Stimulated activated CD8-positive, alpha-beta memory T cell treated with anti-CD3 and anti-CD28 coated beads, Interleukin-15, amount 100 ng/mL, for 4 hours (primary cell): ENCODE results near the gene SOCS3.

Experiments
- DNase-seq, 2 donors: peaks; one replicate each; pipeline ENCODE4 v3.0.0-alpha.2; 2020; ENCODE audit warnings: low read depth in 2 of 2

The SOCS3 gene

GRCh38 chr17:78359997-78360370, at the start of gene SOCS3:
TSS of gene SOCS3 (minus strand) at chr17:78360077. CDS start at chr17:78359095, 982 bp downstream.
- peak; percentile 91 to 96 for DNase-seq

- no peak for DNase-seq
Measured at GRCh38 chr17:78409191-78409928, 49.5 kb upstream of the SOCS3 start.

DNA sequence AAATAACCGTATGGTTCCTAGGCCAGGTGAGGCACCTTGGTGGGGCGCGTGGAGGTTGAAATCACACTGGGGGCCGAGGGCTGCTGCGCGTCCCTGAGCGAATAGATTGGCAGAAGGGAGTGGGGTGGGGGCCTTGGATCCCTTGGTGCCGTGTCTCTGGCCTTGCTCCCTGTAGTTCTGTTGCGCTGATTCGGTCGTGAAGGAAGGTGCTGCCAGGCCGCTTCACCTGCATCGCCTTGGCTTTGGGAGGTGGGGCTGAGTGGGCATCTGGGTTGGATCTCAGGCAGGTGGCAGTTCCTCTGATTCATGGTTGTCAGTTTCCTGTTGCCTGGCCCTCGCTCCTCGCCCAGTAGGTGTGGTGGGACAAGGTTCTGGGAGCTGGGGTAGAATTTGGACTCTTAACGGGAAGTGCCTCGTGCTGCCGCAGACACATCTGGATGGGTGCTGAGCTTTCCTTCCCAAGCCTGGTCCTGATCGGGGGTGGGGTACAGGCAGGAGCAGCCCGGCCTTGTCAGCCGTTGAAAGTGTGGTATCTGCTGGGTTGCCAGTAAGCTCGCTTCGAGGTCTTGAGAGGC, 48.7 kb upstream of the SOCS3 start:
- no peak for DNase-seq

DNA sequence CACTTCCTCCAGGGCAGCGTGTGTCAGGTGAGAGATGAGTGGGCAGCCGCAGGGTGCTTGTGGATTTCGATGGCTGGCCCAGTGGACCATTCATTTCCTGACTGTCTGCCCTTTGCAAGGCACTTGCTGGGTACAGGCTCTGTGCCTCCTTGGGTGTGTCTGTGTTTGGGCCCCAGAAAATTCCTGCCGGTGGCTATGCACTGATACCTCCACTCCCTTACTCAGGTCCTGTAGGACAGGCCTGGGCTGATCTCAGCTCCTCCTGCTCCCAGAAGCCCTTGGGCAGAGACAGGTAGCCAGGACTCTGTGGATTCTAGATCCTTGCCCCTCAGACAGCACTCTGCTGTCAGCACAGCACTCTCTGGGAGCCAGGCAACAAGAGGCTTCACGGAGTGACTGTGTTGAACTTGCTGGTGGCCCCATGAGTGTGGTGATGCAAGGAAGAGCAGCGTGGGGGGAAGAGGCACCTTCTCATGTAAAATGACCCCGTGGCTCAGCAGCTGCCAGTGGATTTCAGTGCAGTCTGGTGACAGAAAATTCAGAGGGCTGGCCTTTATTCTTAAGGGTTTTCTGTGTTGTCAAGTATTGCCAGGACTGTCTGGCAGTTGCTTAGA, 47.6 kb upstream of the SOCS3 start:
- no peak for DNase-seq

DNA sequence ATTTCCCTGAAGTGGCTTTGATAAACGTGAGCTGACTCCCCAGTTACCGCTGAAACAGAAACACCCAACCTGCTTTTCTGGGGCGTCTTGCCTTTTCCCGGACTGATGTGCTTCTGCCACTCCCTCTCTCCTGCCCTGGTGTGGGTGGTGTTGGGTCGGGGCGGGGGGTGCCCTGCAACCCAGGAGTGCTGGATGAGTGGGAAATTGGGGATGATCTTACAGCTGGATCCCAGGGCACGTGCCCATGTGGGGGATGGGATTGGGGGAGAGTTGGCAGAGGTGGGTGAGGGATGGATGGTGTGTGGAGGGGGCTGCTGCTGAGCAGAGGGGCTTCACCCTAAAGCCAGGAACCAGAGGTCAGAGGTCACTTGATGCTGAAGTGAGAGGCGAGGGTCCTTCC, 47.0 kb upstream of the SOCS3 start:
- DNase-seq, result no peak

- DNase-seq, result no peak
Measured at GRCh38 chr17:78406396-78406795, 46.5 kb upstream of the SOCS3 start.

DNA sequence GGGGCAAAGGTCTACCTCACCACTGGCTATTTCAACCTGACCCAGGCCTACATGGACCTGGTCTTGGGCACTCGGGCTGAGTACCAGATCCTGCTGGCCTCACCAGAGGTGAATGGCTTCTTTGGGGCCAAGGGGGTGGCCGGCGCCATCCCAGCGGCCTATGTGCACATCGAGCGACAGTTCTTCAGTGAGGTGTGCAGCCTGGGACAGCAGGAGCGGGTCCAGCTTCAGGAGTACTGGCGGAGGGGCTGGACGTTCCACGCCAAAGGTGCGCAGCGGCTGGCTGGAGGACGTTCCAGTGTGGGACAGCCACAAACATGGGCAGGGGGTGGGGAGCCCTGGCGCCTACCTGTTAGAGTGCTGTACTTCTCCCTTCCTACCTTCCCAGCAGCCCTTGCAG, 43.9 kb upstream of the SOCS3 start:
- DNase-seq, result no peak

- no peak for DNase-seq
Measured at GRCh38 chr17:78401891-78402290, 42.0 kb upstream of the SOCS3 start.

GRCh38 chr17:78401246-78401645, 41.4 kb upstream of the SOCS3 start:
- DNase-seq, result no peak

- DNase-seq, result no peak
Measured at GRCh38 chr17:78400581-78401240, 40.8 kb upstream of the SOCS3 start.

GRCh38 chr17:78399693-78400144, 39.8 kb upstream of the SOCS3 start:
- no peak for DNase-seq

DNA sequence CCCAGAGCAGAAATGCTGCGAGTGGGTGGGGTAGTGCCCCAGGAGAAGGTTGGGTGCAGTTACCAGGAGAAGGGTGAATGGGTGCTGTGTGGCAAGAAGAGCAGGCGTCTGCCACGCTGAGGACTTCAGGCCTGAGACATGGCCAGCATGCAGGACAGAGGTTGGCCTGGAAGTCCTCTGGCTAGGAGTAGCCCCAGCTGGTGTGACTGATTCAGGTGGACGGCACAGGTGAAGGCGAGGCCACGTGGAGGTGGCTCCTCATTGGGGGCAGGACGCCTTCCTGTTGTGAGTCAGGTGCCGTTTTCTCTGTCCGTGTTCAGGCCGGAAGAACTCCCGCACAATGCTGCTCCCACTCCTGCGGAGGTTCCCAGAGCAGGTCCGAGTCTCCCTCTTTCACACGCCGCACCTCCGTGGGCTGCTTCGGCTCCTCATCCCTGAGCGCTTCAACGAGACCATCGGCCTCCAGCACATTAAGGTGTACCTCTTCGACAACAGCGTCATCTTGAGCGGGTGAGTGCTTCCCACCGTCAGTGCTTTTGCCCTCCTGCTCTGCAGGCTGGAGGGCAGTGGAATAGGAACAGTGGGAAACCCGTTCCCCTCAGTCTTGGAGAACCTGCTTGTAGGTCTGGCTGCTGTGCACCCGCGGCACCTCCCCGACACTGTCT, 39.3 kb upstream of the SOCS3 start:
- DNase-seq, result no peak

- no peak for DNase-seq
Measured at GRCh38 chr17:78398390-78398789, 38.5 kb upstream of the SOCS3 start.

DNA sequence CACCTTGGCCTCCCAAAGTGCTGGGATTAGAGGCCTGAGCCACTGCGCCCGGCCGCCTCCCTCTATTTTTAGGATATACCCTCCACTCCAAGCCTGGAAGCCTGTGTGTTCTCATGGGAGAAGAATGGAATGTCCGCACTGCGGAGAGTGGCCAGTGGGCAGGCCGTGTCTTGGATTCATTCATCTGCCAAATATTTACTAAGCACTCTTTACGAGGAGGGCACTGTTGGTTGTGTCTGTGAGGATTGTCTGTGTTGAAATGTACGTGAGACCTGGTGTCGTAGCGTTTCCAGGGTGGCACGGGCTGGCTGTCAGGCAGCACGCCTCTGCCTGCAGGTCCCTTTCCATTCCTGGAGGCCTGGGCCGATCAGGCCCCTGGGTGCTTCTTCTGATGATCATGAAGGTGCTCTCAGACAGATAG, 37.8 kb upstream of the SOCS3 start:
- no peak for DNase-seq

DNA sequence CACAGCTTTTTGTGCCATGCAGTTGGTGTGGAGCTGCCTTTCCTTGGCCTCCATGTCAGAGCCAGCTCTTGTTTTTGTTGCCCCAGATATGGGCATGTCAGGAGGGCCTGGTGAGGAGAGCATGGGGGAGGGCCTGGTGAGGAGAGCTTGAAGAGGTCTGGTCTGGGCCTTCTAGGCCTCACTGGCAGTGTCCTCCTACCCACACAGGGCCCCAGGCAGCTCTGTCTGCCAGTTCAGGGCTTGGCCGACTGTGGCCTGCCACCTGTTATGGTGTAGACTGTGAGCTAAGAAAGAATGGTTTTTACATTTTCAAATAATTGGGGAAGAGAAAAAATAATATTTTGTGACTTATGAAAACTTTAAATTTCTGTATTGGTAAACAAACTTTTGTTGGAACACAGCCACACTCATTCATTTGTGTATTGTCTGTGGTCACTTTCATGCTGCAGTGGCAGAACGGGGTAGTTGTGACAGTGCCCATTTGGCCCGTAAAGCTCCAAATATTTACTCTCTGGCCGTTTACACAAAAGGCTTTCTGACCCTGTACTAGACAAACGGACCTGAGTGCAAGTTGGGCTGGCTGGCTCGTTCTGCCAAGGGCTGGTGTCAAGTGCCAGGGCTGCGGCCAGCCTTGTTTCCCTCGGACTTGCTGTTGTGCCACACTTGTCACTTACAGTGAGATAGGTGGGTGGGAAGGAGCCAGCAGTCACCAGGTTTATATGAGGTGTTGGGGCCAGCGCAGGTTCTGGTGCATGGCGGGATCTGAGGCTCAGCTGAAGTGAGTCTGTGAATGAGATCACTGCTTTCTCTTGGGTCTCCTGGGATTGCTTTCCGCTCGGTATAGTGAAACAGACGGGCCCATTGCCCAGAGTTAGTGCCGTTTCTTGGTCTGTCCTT, 36.8 kb upstream of the SOCS3 start:
- no peak for DNase-seq

DNA sequence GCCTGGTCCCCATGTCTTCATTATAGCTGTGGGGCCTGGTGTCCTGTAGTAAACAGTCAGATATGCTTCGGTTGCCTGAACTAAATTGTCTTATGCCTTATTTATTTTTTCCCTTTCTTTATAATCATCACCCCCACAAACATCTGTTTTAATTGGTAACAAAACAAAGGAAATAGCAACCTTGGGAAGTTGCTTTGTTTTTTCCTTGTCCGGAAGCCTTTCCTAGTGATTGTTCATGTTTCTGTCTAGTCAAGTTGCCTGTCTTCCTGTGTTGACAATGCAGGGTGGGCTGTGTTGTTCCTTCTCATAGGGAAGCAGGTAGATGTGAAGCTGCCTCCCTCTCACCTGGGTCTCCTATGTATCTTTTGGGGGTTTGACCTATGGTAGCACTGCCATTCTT, 35.3 kb upstream of the SOCS3 start:
- no peak for DNase-seq

- no peak for DNase-seq
Measured at GRCh38 chr17:78394209-78394608, 34.3 kb upstream of the SOCS3 start.

DNA sequence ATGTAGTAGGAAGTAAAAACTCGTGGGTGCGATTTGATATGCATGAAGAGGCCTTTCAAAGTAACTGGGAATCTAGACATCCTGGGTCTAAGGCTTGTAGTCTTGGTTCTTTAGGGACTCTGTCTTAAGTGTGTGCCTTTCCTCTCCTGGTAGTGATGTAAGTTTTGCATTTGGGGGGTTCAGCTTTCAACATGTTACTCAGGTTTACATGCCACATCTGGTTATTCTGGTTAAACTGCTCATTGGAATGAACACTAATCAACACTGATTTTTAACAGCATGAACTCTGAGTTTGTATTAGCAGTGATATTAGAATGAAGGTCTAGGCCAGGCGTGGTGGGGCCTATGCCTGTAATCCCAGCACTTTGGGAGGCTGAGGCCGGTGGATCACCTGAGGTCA, 33.7 kb upstream of the SOCS3 start:
- DNase-seq, result no peak

GRCh38 chr17:78392295-78392694, 32.4 kb upstream of the SOCS3 start:
- DNase-seq, result no peak

GRCh38 chr17:78391843-78392242, 32.0 kb upstream of the SOCS3 start:
- no peak for DNase-seq

DNA sequence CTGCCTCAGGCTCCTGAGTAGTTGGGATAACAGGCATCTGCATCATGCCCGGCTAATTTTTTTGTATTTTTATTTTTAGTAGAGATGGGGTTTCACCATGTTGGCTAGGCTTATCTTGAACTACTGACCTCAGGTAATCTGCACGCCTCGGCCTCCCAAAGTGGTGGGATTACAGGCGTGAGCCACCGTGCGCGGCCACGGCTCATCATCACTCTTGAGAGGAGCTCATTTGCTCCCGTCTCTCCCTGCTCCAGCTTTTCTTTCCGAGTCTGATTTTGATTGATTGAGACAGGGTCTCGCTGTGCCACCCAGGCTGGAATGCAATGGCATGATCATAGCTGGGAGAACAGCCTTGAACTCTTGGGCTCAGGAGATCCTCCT, 31.2 kb upstream of the SOCS3 start:
- no peak for DNase-seq
